Measurements from ENCODE around the gene RCAN1. TPM values are rescaled to one million over a fixed set of nuclear protein-coding genes. Genes with fewer than 3 reads are reported as not detected.

The RCAN1 gene
- total RNA-seq, 2 donors from 2014 or later, result 4.9 to 6.3 TPM

GRCh38 chr21:34520281-34520680 lies 94.6 kb downstream of the RCAN1 start:
- Mint-ChIP-seq H3K27me3 (no peaks in the 10 kb centered on the region), H3K27ac (no peak overlapping the region), H3K4me3 (no peak overlapping the region), H3K4me1 (peaks cover 4% of the 10 kb centered on the region), H3K9me3 (no peaks in the 10 kb centered on the region), H3K36me3 (ENCODE audit: low read depth) (peaks cover 16% of the 10 kb centered on the region)
- no peak for ATAC-seq (replicated peaks)

GRCh38 chr21:34519694-34520093 lies 95.2 kb downstream of the RCAN1 start:
- peaks cover 16% of the 10 kb centered on the region for H3K36me3 Mint-ChIP-seq (ENCODE audit: low read depth)
- no peaks in the 10 kb centered on the region for H3K9me3 Mint-ChIP-seq
- H3K27ac Mint-ChIP-seq, result no peak overlapping the region
- no peak overlapping the region for H3K4me3 Mint-ChIP-seq
- no peak for ATAC-seq (replicated peaks)
- H3K27me3 Mint-ChIP-seq, result no peaks in the 10 kb centered on the region
- H3K4me1 Mint-ChIP-seq, result peaks cover 4% of the 10 kb centered on the region

GRCh38 chr21:34519016-34519415 lies 95.9 kb downstream of the RCAN1 start:
- peaks cover 16% of the 10 kb centered on the region for H3K36me3 Mint-ChIP-seq (ENCODE audit: low read depth)
- ATAC-seq (replicated peaks), result no peak
- H3K4me1 Mint-ChIP-seq, result peaks cover 4% of the 10 kb centered on the region
- no peaks in the 10 kb centered on the region for H3K9me3 Mint-ChIP-seq
- H3K27ac Mint-ChIP-seq, result no peak overlapping the region
- H3K27me3 Mint-ChIP-seq, result no peaks in the 10 kb centered on the region
- H3K4me3 Mint-ChIP-seq, result no peak overlapping the region

GRCh38 chr21:34518301-34518700 lies 96.6 kb downstream of the RCAN1 start:
- H3K4me3 Mint-ChIP-seq, result no peak overlapping the region
- ATAC-seq (replicated peaks), result no peak
- H3K27me3 Mint-ChIP-seq, result no peaks in the 10 kb centered on the region
- H3K27ac Mint-ChIP-seq, result no peak overlapping the region
- peaks cover 16% of the 10 kb centered on the region for H3K36me3 Mint-ChIP-seq (ENCODE audit: low read depth)
- peaks cover 4% of the 10 kb centered on the region for H3K4me1 Mint-ChIP-seq
- no peaks in the 10 kb centered on the region for H3K9me3 Mint-ChIP-seq

GRCh38 chr21:34517491-34518245 lies 97.2 kb downstream of the RCAN1 start:
- H3K9me3 Mint-ChIP-seq, result no peaks in the 10 kb centered on the region
- peak; percentile 74 for ATAC-seq (replicated peaks)
- no peaks in the 10 kb centered on the region for H3K27me3 Mint-ChIP-seq
- peak overlapping the region; percentile 53 for H3K27ac Mint-ChIP-seq
- no peak overlapping the region for H3K4me3 Mint-ChIP-seq
- peaks cover 4% of the 10 kb centered on the region for H3K4me1 Mint-ChIP-seq
- H3K36me3 Mint-ChIP-seq (ENCODE audit: low read depth), result peaks cover 16% of the 10 kb centered on the region

- ATAC-seq (replicated peaks), result peak; percentile 74
- peak overlapping the region; percentile 53 for H3K27ac Mint-ChIP-seq
- H3K9me3 Mint-ChIP-seq, result no peaks in the 10 kb centered on the region
- H3K36me3 Mint-ChIP-seq (ENCODE audit: low read depth), result peaks cover 16% of the 10 kb centered on the region
- H3K4me1 Mint-ChIP-seq, result peaks cover 4% of the 10 kb centered on the region
- no peak overlapping the region for H3K4me3 Mint-ChIP-seq
- H3K27me3 Mint-ChIP-seq, result no peaks in the 10 kb centered on the region
These were observed 97.9 kb downstream of the RCAN1 start for GRCh38 chr21:34517039-34517438.

- Mint-ChIP-seq H3K4me1 (peaks cover 4% of the 10 kb centered on the region), H3K27ac (no peak overlapping the region), H3K27me3 (peaks cover 4% of the 10 kb centered on the region), H3K36me3 (ENCODE audit: low read depth) (peaks cover 11% of the 10 kb centered on the region), H3K4me3 (no peak overlapping the region), H3K9me3 (no peaks in the 10 kb centered on the region)
- no peak for ATAC-seq (replicated peaks)
These were observed 100.3 kb downstream of the RCAN1 start for GRCh38 chr21:34514576-34515115.

GRCh38 chr21:34513129-34513675 lies 101.7 kb downstream of the RCAN1 start:
- no peak overlapping the region for H3K4me3 Mint-ChIP-seq
- peaks cover 4% of the 10 kb centered on the region for H3K27me3 Mint-ChIP-seq
- H3K9me3 Mint-ChIP-seq, result no peaks in the 10 kb centered on the region
- H3K4me1 Mint-ChIP-seq, result peaks cover 4% of the 10 kb centered on the region
- ATAC-seq (replicated peaks), result no peak
- H3K36me3 Mint-ChIP-seq (ENCODE audit: low read depth), result peaks cover 10% of the 10 kb centered on the region
- H3K27ac Mint-ChIP-seq, result no peak overlapping the region

GRCh38 chr21:34511787-34512455 lies 103.0 kb downstream of the RCAN1 start, which contains the start of gene KCNE1:
TSS of gene KCNE1 (minus strand) at chr21:34512210. CDS start at chr21:34449634, 62,576 bp downstream.
- no peaks in the 10 kb centered on the region for H3K36me3 Mint-ChIP-seq (ENCODE audit: low read depth)
- ATAC-seq (replicated peaks), result no peak
- H3K9me3 Mint-ChIP-seq, result no peaks in the 10 kb centered on the region
- H3K27ac Mint-ChIP-seq, result no peak within 1 kb of the TSS
- H3K4me1 Mint-ChIP-seq, result no peaks in the 10 kb centered on the region
- H3K4me3 Mint-ChIP-seq, result no peak within 1 kb of the TSS
- peaks cover 7% of the 10 kb centered on the region for H3K27me3 Mint-ChIP-seq

- H3K4me1 Mint-ChIP-seq, result no peaks in the 10 kb centered on the region
- no peaks in the 10 kb centered on the region for H3K36me3 Mint-ChIP-seq (ENCODE audit: low read depth)
- no peak overlapping the region for H3K27ac Mint-ChIP-seq
- H3K27me3 Mint-ChIP-seq, result peaks cover 10% of the 10 kb centered on the region
- H3K9me3 Mint-ChIP-seq, result no peaks in the 10 kb centered on the region
- no peak for ATAC-seq (replicated peaks)
- H3K4me3 Mint-ChIP-seq, result no peak overlapping the region
These were observed 103.7 kb downstream of the RCAN1 start for GRCh38 chr21:34511181-34511580.

- ATAC-seq (replicated peaks), result peak; percentile 70
- Mint-ChIP-seq H3K27me3 (peaks cover 10% of the 10 kb centered on the region), H3K36me3 (ENCODE audit: low read depth) (no peaks in the 10 kb centered on the region), H3K27ac (no peak overlapping the region), H3K4me3 (no peak overlapping the region), H3K4me1 (no peaks in the 10 kb centered on the region), H3K9me3 (no peaks in the 10 kb centered on the region)
These were observed 104.5 kb downstream of the RCAN1 start for GRCh38 chr21:34510148-34511142.

- ATAC-seq (replicated peaks), result no peak
- no peak overlapping the region for H3K27ac Mint-ChIP-seq
- peaks cover 13% of the 10 kb centered on the region for H3K27me3 Mint-ChIP-seq
- no peaks in the 10 kb centered on the region for H3K36me3 Mint-ChIP-seq (ENCODE audit: low read depth)
- no peaks in the 10 kb centered on the region for H3K9me3 Mint-ChIP-seq
- no peaks in the 10 kb centered on the region for H3K4me1 Mint-ChIP-seq
- H3K4me3 Mint-ChIP-seq, result no peak overlapping the region
These were observed 105.8 kb downstream of the RCAN1 start for GRCh38 chr21:34509151-34509550.

- H3K4me1 Mint-ChIP-seq, result no peaks in the 10 kb centered on the region
- no peaks in the 10 kb centered on the region for H3K9me3 Mint-ChIP-seq
- ATAC-seq (replicated peaks), result no peak
- no peaks in the 10 kb centered on the region for H3K36me3 Mint-ChIP-seq (ENCODE audit: low read depth)
- peaks cover 22% of the 10 kb centered on the region for H3K27me3 Mint-ChIP-seq
- H3K27ac Mint-ChIP-seq, result no peak overlapping the region
- no peak overlapping the region for H3K4me3 Mint-ChIP-seq
These were observed 110.3 kb downstream of the RCAN1 start for GRCh38 chr21:34504595-34504994.
